A549 (cell line): ENCODE results near the gene CNTN5.

ENCODE experiments used
- BHLHE40 ChIP-seq: IDR thresholded peaks from 2 replicates; pipeline ENCODE4 v1.6.1; 2012; ENCODE audit warnings: low read depth, low read length, inconsistent platforms
- CHD2 ChIP-seq: fragments of 150-350 bp; IDR thresholded peaks from 2 replicates; pipeline ENCODE4 v1.6.1; 2014; ENCODE audit warnings: low read length; ENCODE audit not compliant: partially characterized antibody
- EHF ChIP-seq: fragments of 250-450 bp; sonication (Bioruptor Pico); IDR thresholded peaks from 2 replicates; pipeline ENCODE4 v1.5.0; 2020; ENCODE audit warnings: mild to moderate bottlenecking
- EP300 ChIP-seq, 2 experiments: fragments of >200 bp; sonication (Bioruptor Twin); formaldehyde crosslinking; IDR thresholded peaks; 2 replicates in 1 of 2; 3 replicates in 1 of 2; pipeline ENCODE4 v1.6.1; 2016 to 2017
- FOSL2 ChIP-seq, 2 experiments: fragments of 450-650 bp in 1 of 2; fragments of >200 bp in 1 of 2; sonication (Bioruptor Twin) in 1 of 2; formaldehyde crosslinking; IDR thresholded peaks; 2 replicates each; pipeline versions ENCODE4 v1.5.0 to v1.6.1; 2016 to 2020; ENCODE audit warnings: mild to moderate bottlenecking in 1 of 2, moderate library complexity in 1 of 2
- FOXS1 ChIP-seq: fragments of 250-450 bp; sonication (Bioruptor Pico); IDR thresholded peaks from 2 replicates; pipeline ENCODE4 v1.5.0; 2020; ENCODE audit warnings: mild to moderate bottlenecking, moderate library complexity
- POLR2A ChIP-seq: IDR thresholded peaks from 2 replicates; pipeline ENCODE4 v1.6.1; 2012; ENCODE audit warnings: mild to moderate bottlenecking, low read length
- TF ChIP-seq, protein P1 (sequence below): fragments of 450-650 bp; IDR thresholded peaks from 2 replicates; pipeline ENCODE4 v1.6.1; 2014; ENCODE audit warnings: antibody characterized with exemption
- TF ChIP-seq, protein P2 (sequence below): fragments of 200-600 bp; sonication (generic); IDR thresholded peaks from 2 replicates; pipeline ENCODE4 v1.6.1; 2016; ENCODE audit warnings: antibody characterized with exemption, mild to moderate bottlenecking, moderate library complexity

DNA sequence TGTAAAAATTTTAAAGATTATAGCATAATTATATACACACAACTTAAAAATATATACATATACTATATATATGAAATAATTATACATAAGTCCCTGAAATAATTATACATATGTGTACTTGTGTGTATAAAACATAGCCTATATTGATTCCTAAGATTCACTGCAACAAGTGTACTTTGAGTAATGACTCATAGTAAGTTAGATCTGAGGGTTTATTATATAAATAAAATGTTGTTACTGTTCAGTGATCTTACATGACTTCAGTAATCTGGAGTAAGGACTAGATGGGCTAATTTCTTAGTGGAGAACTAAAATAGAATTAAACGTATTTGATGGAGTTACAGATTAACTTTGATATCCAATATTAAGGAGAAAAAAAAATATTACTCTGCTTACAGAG is 350.5 kb downstream of the CNTN5 start:
- TF ChIP-seq EP300 (IDR thresholded peaks at IDR 0.05): no peak
- TF ChIP-seq FOSL2 (IDR thresholded peaks at IDR 0.05): no peak
- no peak for TF ChIP-seq FOSL2 (CRISPR knock-in tag; IDR thresholded peaks at IDR 0.05)
- TF ChIP-seq, protein P1, sequence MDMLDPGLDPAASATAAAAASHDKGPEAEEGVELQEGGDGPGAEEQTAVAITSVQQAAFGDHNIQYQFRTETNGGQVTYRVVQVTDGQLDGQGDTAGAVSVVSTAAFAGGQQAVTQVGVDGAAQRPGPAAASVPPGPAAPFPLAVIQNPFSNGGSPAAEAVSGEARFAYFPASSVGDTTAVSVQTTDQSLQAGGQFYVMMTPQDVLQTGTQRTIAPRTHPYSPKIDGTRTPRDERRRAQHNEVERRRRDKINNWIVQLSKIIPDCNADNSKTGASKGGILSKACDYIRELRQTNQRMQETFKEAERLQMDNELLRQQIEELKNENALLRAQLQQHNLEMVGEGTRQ: no peak
- no peak for TF ChIP-seq EHF (CRISPR knock-in tag)
- TF ChIP-seq, protein P2, sequence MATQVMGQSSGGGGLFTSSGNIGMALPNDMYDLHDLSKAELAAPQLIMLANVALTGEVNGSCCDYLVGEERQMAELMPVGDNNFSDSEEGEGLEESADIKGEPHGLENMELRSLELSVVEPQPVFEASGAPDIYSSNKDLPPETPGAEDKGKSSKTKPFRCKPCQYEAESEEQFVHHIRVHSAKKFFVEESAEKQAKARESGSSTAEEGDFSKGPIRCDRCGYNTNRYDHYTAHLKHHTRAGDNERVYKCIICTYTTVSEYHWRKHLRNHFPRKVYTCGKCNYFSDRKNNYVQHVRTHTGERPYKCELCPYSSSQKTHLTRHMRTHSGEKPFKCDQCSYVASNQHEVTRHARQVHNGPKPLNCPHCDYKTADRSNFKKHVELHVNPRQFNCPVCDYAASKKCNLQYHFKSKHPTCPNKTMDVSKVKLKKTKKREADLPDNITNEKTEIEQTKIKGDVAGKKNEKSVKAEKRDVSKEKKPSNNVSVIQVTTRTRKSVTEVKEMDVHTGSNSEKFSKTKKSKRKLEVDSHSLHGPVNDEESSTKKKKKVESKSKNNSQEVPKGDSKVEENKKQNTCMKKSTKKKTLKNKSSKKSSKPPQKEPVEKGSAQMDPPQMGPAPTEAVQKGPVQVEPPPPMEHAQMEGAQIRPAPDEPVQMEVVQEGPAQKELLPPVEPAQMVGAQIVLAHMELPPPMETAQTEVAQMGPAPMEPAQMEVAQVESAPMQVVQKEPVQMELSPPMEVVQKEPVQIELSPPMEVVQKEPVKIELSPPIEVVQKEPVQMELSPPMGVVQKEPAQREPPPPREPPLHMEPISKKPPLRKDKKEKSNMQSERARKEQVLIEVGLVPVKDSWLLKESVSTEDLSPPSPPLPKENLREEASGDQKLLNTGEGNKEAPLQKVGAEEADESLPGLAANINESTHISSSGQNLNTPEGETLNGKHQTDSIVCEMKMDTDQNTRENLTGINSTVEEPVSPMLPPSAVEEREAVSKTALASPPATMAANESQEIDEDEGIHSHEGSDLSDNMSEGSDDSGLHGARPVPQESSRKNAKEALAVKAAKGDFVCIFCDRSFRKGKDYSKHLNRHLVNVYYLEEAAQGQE: no peak
- no peak for TF ChIP-seq FOXS1 (CRISPR knock-in tag)
- no peak for TF ChIP-seq CHD2
- no peak for TF ChIP-seq POLR2A
- TF ChIP-seq BHLHE40: no peak
